ENCODE data around the gene TEKTIP1.

DNA sequence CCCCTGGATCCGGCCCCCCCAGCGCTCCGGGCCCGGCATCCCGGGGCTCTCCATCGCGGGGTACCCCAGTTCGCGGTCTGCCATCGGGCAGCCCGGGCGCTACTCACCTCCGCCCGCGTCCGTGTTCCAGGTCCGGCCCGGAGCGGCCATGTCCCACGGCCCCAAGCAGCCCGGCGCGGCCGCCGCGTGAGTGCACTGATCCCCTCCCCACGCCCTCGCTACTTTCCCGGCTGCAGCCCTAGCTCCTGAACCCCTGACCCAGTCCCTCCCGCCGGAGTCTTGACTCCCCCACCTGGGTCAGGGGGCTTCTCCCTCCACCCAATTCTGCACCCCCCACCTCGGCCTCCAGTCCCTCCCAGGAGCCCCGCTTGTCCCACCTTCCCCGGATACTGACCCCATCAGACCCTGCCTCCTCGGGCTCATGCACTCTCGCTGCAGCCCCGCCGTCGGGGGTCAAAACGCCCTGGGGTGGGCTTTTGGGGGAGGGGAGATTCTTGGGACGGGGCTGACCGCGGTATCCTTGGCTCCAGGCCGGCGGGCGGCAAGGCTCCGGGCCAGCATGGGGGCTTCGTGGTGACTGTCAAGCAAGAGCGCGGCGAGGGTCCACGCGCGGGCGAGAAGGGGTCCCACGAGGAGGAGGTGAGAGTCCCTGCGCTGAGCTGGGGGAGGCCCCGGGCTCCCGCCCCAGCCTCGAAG is 34.3 kb downstream of the TEKTIP1 start:
- TF ChIP-seq POLR2A (IDR thresholded peaks at IDR 0.05): no peak
- TF ChIP-seq CTCF (IDR thresholded peaks at IDR 0.05): no peak
- TF ChIP-seq POLR2AphosphoS5 (IDR thresholded peaks at IDR 0.05): no peak
- no peak for TF ChIP-seq EP300 (IDR thresholded peaks at IDR 0.05; ENCODE audit: low read depth)
